Measurements from ENCODE around the gene MIA3.

- TF ChIP-seq FOSL1 (tag; conservative IDR thresholded peaks at IDR 0.05) (no peak), ZBED1 (IDR thresholded peaks at IDR 0.05) (no peak), NFYB (IDR thresholded peaks at IDR 0.05; ENCODE audit: extremely low read depth, insufficient read length) (no peak), CTCF (IDR thresholded peaks at IDR 0.05 in 2 of 3, conservative IDR thresholded peaks at IDR 0.05 in 1 of 3; ENCODE audit: insufficient read depth in 2 of 3, low read depth in 1 of 3, low read length in 3 of 3) (no peak), GMEB1 (CRISPR knock-in tag; IDR thresholded peaks at IDR 0.05) (no peak), POLR2AphosphoS2 (IDR thresholded peaks at IDR 0.05; ENCODE audit: low read length) (no peak), E2F4 (CRISPR knock-in tag; IDR thresholded peaks at IDR 0.05; ENCODE audit: low read depth) (no peak), ZKSCAN3 (CRISPR knock-in tag; IDR thresholded peaks at IDR 0.05) (no peak), TAF1 (IDR thresholded peaks at IDR 0.05; ENCODE audit: control insufficient read depth, extremely low read depth, insufficient read depth, low read length, severe bottlenecking) (no peak), STAT6 (CRISPR knock-in tag; IDR thresholded peaks at IDR 0.05) (no peak), MECOM (CRISPR knock-in tag; IDR thresholded peaks at IDR 0.05) (no peak), PKNOX1 (IDR thresholded peaks at IDR 0.05) (no peak), ZNF511 (CRISPR knock-in tag; IDR thresholded peaks at IDR 0.05) (no peak), FOXA1 (IDR thresholded peaks at IDR 0.05; ENCODE audit: borderline replicate concordance) (no peak)
Observed at GRCh38 chr1:222702210-222702609, 84.3 kb downstream of the MIA3 start.
